ENCODE data around the gene MPC1. TPM values are rescaled to one million over a fixed set of nuclear protein-coding genes. Genes with fewer than 3 reads are reported as not detected.
"Not testable (repeated sequence)": the region's sequence is repeated elsewhere in the genome, so short reads cannot be mapped to it uniquely, and the experiment has no call there.

MPC1 gene
- total RNA-seq, 1 donor from 2014 or later, result 40.9 TPM

DNA sequence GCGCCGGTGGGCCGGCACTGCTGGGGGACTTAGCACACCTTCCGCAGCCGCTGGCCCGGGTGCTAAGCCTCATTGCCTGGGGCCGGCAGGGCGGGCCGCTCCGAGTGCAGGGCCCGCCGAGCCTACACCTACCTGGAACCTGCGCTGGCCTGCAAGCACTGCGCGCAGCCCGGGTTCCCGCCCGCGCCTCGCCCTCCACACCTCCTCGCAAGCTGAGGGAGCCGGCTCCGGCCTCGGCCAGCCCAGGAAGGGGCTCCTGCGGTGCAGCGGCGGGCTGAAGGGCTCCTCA is 10.7 kb upstream of the MPC1 start:
- DNase-seq (ENCODE audit: extremely low spot score, unreplicated experiment), result no peak
- no peaks in the 10 kb centered on the region for H3K4me1 Mint-ChIP-seq (ENCODE audit: unreplicated experiment)
- H3K27ac Mint-ChIP-seq, result no peak overlapping the region
- no peak overlapping the region for H3K4me3 Mint-ChIP-seq
- H3K27me3 Mint-ChIP-seq, result peaks cover 6% of the 10 kb centered on the region
- no peaks in the 10 kb centered on the region for H3K9me3 Mint-ChIP-seq
- TF ChIP-seq, protein P1, sequence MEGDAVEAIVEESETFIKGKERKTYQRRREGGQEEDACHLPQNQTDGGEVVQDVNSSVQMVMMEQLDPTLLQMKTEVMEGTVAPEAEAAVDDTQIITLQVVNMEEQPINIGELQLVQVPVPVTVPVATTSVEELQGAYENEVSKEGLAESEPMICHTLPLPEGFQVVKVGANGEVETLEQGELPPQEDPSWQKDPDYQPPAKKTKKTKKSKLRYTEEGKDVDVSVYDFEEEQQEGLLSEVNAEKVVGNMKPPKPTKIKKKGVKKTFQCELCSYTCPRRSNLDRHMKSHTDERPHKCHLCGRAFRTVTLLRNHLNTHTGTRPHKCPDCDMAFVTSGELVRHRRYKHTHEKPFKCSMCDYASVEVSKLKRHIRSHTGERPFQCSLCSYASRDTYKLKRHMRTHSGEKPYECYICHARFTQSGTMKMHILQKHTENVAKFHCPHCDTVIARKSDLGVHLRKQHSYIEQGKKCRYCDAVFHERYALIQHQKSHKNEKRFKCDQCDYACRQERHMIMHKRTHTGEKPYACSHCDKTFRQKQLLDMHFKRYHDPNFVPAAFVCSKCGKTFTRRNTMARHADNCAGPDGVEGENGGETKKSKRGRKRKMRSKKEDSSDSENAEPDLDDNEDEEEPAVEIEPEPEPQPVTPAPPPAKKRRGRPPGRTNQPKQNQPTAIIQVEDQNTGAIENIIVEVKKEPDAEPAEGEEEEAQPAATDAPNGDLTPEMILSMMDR (conservative IDR thresholded peaks at IDR 0.05), result no peak
- no peaks in the 10 kb centered on the region for H3K36me3 Mint-ChIP-seq

- not testable (repeated sequence) for H3K9me3 Mint-ChIP-seq; H3K36me3 Mint-ChIP-seq; H3K4me3 Mint-ChIP-seq; DNase-seq (ENCODE audit: extremely low spot score, unreplicated experiment); H3K4me1 Mint-ChIP-seq (ENCODE audit: unreplicated experiment); H3K27me3 Mint-ChIP-seq; H3K27ac Mint-ChIP-seq
These were observed 10.2 kb upstream of the MPC1 start for GRCh38 chr6:166392755-166393534.

DNA sequence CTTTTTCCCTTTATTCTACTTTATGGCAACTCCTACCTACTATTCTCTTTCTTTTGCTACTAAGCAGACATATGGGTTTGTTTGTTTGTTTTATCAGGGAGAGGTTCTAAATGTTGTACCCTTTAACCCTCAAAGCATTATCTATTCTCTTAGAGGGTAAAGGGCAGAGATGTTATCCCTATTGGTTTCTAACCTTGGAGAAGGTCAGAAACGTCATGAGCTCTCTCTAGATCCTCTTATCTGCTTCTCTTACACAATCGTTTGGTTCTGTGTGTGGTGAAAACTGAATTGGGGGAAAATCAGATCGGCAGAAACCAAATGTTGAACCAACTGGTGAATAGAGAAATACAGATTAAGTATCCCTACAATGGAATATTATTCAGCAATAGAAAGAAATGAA is 6.4 kb upstream of the MPC1 start:
- H3K4me3 Mint-ChIP-seq, result no peak overlapping the region
- H3K27ac Mint-ChIP-seq, result no peak overlapping the region
- H3K9me3 Mint-ChIP-seq, result no peaks in the 10 kb centered on the region
- DNase-seq (ENCODE audit: extremely low spot score, unreplicated experiment), result no peak
- H3K4me1 Mint-ChIP-seq (ENCODE audit: unreplicated experiment), result no peaks in the 10 kb centered on the region
- TF ChIP-seq, protein P1 (conservative IDR thresholded peaks at IDR 0.05), result no peak
- H3K36me3 Mint-ChIP-seq, result no peaks in the 10 kb centered on the region
- peaks cover 2% of the 10 kb centered on the region for H3K27me3 Mint-ChIP-seq

GRCh38 chr6:166388290-166389004 is 5.7 kb upstream of the MPC1 start:
- no peaks in the 10 kb centered on the region for H3K4me1 Mint-ChIP-seq (ENCODE audit: unreplicated experiment)
- no peak for DNase-seq (ENCODE audit: extremely low spot score, unreplicated experiment)
- no peaks in the 10 kb centered on the region for H3K9me3 Mint-ChIP-seq
- H3K4me3 Mint-ChIP-seq, result no peak overlapping the region
- H3K27me3 Mint-ChIP-seq, result no peaks in the 10 kb centered on the region
- TF ChIP-seq, protein P1 (conservative IDR thresholded peaks at IDR 0.05), result no peak
- H3K27ac Mint-ChIP-seq, result no peak overlapping the region
- no peaks in the 10 kb centered on the region for H3K36me3 Mint-ChIP-seq

GRCh38 chr6:166387642-166388289 is 5.0 kb upstream of the MPC1 start:
- no peak for DNase-seq (ENCODE audit: extremely low spot score, unreplicated experiment)
- Mint-ChIP-seq H3K4me3 (no peak overlapping the region), H3K27me3 (no peaks in the 10 kb centered on the region), H3K4me1 (ENCODE audit: unreplicated experiment) (no peaks in the 10 kb centered on the region), H3K27ac (no peak overlapping the region), H3K36me3 (no peaks in the 10 kb centered on the region), H3K9me3 (no peaks in the 10 kb centered on the region)
- TF ChIP-seq, protein P1 (conservative IDR thresholded peaks at IDR 0.05), result no peak

- not testable (repeated sequence) for H3K27ac Mint-ChIP-seq; H3K4me1 Mint-ChIP-seq (ENCODE audit: unreplicated experiment); H3K4me3 Mint-ChIP-seq; H3K36me3 Mint-ChIP-seq; H3K9me3 Mint-ChIP-seq; DNase-seq (ENCODE audit: extremely low spot score, unreplicated experiment); H3K27me3 Mint-ChIP-seq
These were observed 4.4 kb upstream of the MPC1 start for GRCh38 chr6:166387098-166387497.

Measured in type B pancreatic cell (in vitro differentiated cells).